ENCODE measurements around the gene SEMA3A.

Gene SEMA3A

DNA sequence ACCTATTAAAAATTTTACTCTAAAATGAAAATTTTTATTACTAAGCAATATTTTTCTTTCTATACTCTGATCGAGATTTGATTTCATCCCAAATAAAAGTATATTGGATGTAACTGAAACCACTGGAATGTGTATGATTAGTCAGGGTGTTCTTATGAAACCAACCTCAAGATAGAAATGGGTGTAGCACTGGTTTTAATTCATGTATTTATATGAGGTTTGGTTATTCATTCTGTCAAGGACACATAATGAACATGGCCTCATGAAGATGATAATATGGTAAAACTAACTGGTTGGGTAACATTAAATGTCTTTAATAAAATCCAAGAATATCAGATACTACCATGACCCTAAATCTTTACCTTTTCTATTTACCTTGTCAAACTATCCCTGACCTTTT is 197.7 kb downstream of the SEMA3A start:
- no peak for ATAC-seq
- TF ChIP-seq ARNTL (CRISPR knock-in tag; IDR thresholded peaks at IDR 0.05; ENCODE audit: borderline replicate concordance, low read depth) = no peak
- TF ChIP-seq, protein P1, sequence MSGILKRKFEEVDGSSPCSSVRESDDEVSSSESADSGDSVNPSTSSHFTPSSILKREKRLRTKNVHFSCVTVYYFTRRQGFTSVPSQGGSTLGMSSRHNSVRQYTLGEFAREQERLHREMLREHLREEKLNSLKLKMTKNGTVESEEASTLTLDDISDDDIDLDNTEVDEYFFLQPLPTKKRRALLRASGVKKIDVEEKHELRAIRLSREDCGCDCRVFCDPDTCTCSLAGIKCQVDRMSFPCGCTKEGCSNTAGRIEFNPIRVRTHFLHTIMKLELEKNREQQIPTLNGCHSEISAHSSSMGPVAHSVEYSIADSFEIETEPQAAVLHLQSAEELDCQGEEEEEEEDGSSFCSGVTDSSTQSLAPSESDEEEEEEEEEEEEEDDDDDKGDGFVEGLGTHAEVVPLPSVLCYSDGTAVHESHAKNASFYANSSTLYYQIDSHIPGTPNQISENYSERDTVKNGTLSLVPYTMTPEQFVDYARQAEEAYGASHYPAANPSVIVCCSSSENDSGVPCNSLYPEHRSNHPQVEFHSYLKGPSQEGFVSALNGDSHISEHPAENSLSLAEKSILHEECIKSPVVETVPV (CRISPR knock-in tag; IDR thresholded peaks at IDR 0.05) = no peak
- no peak for TF ChIP-seq RARB (CRISPR knock-in tag; IDR thresholded peaks at IDR 0.05)
- TF ChIP-seq ZNF565 (CRISPR knock-in tag; conservative IDR thresholded peaks at IDR 0.05; ENCODE audit: low read depth) = no peak
- no peak for TF ChIP-seq ZC3H10 (CRISPR knock-in tag; IDR thresholded peaks at IDR 0.05)
- TF ChIP-seq CSDC2 (CRISPR knock-in tag; IDR thresholded peaks at IDR 0.05) = no peak
- no peak for TF ChIP-seq ESRRG (CRISPR knock-in tag; IDR thresholded peaks at IDR 0.05)
- no peak for TF ChIP-seq BACH2 (CRISPR knock-in tag; IDR thresholded peaks at IDR 0.05; ENCODE audit: borderline replicate concordance)
- no peak for TF ChIP-seq CREB5 (CRISPR knock-in tag; IDR thresholded peaks at IDR 0.05; ENCODE audit: low read depth)
- TF ChIP-seq SNAI2 (CRISPR knock-in tag; IDR thresholded peaks at IDR 0.05) = no peak
- TF ChIP-seq PATZ1 (CRISPR knock-in tag; IDR thresholded peaks at IDR 0.05; ENCODE audit: borderline replicate concordance) = no peak
- no peak for TF ChIP-seq GLIS3 (CRISPR knock-in tag; IDR thresholded peaks at IDR 0.05)

GRCh38 chr7:83987764-83988163 is 206.8 kb downstream of the SEMA3A start:
- ATAC-seq = no peak
- TF ChIP-seq, protein P2, sequence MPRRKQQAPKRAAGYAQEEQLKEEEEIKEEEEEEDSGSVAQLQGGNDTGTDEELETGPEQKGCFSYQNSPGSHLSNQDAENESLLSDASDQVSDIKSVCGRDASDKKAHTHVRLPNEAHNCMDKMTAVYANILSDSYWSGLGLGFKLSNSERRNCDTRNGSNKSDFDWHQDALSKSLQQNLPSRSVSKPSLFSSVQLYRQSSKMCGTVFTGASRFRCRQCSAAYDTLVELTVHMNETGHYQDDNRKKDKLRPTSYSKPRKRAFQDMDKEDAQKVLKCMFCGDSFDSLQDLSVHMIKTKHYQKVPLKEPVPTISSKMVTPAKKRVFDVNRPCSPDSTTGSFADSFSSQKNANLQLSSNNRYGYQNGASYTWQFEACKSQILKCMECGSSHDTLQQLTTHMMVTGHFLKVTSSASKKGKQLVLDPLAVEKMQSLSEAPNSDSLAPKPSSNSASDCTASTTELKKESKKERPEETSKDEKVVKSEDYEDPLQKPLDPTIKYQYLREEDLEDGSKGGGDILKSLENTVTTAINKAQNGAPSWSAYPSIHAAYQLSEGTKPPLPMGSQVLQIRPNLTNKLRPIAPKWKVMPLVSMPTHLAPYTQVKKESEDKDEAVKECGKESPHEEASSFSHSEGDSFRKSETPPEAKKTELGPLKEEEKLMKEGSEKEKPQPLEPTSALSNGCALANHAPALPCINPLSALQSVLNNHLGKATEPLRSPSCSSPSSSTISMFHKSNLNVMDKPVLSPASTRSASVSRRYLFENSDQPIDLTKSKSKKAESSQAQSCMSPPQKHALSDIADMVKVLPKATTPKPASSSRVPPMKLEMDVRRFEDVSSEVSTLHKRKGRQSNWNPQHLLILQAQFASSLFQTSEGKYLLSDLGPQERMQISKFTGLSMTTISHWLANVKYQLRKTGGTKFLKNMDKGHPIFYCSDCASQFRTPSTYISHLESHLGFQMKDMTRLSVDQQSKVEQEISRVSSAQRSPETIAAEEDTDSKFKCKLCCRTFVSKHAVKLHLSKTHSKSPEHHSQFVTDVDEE (CRISPR knock-in tag; IDR thresholded peaks at IDR 0.05) = no peak
- TF ChIP-seq ZC3H10 (CRISPR knock-in tag; IDR thresholded peaks at IDR 0.05) (no peak), SNAI2 (CRISPR knock-in tag; IDR thresholded peaks at IDR 0.05) (no peak), ISL1 (CRISPR knock-in tag; IDR thresholded peaks at IDR 0.05) (no peak), ZNF8 (CRISPR knock-in tag; IDR thresholded peaks at IDR 0.05) (no peak), ZFP30 (CRISPR knock-in tag; IDR thresholded peaks at IDR 0.05) (no peak), PPARA (CRISPR knock-in tag; IDR thresholded peaks at IDR 0.05; ENCODE audit: borderline replicate concordance) (no peak), OSR1 (CRISPR knock-in tag; IDR thresholded peaks at IDR 0.05) (no peak)
- TF ChIP-seq, protein P3, sequence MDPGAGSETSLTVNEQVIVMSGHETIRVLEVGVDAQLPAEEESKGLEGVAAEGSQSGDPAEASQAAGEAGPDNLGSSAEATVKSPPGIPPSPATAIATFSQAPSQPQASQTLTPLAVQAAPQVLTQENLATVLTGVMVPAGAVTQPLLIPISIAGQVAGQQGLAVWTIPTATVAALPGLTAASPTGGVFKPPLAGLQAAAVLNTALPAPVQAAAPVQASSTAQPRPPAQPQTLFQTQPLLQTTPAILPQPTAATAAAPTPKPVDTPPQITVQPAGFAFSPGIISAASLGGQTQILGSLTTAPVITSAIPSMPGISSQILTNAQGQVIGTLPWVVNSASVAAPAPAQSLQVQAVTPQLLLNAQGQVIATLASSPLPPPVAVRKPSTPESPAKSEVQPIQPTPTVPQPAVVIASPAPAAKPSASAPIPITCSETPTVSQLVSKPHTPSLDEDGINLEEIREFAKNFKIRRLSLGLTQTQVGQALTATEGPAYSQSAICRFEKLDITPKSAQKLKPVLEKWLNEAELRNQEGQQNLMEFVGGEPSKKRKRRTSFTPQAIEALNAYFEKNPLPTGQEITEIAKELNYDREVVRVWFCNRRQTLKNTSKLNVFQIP (CRISPR knock-in tag; IDR thresholded peaks at IDR 0.05; ENCODE audit: borderline replicate concordance, low read depth) = no peak

DNA sequence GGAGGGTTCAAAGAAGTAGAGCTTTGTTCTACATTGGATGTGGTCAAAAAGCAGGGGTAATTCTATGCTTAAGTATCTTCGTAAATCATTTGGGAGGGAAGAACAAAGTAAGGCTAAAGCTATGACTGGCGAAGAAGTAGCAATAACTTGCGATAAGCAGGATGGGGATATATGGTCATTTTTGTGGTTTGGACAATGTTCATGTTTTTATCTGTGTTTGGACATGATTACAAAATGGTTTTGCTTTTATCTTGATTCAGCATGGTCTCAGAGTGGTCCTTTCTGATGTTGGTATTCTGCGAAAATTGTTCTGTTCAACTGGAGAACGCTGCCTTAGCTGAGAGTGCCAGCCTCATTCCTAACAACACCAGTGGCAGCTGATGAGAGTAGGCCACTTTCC is 208.8 kb downstream of the SEMA3A start:
- ATAC-seq = no peak
- no peak for TF ChIP-seq ESRRG (CRISPR knock-in tag; IDR thresholded peaks at IDR 0.05)
- no peak for TF ChIP-seq ZC3H10 (CRISPR knock-in tag; IDR thresholded peaks at IDR 0.05)
- no peak for TF ChIP-seq ZNF8 (CRISPR knock-in tag; IDR thresholded peaks at IDR 0.05)

DNA sequence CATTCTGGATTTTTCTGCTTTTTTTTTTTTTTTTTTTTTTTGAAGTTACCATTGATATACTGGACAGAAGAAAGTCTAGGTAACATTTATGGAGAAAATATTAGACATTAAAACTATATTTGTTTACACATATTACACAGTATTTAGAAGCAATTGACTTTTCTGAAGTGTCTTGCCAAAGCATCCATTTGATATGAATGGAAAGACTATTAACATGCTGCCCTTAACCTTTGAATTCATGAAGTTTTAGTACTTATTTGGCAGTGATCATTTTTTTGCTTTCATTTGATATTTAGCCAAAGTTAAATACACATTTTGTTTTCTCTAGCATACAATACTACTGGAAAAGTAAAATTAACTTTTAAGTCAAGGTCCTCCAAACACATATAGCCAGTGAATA is 210.0 kb downstream of the SEMA3A start:
- no peak for ATAC-seq
- no peak for TF ChIP-seq ZNF565 (CRISPR knock-in tag; conservative IDR thresholded peaks at IDR 0.05; ENCODE audit: low read depth)
- no peak for TF ChIP-seq ARNTL (CRISPR knock-in tag; IDR thresholded peaks at IDR 0.05; ENCODE audit: borderline replicate concordance, low read depth)
- TF ChIP-seq, protein P1 (CRISPR knock-in tag; IDR thresholded peaks at IDR 0.05) = no peak
- no peak for TF ChIP-seq TOX (CRISPR knock-in tag; IDR thresholded peaks at IDR 0.05; ENCODE audit: borderline replicate concordance)
- no peak for TF ChIP-seq ESRRG (CRISPR knock-in tag; IDR thresholded peaks at IDR 0.05)
- TF ChIP-seq ZC3H10 (CRISPR knock-in tag; IDR thresholded peaks at IDR 0.05) = no peak
- no peak for TF ChIP-seq SNAI2 (CRISPR knock-in tag; IDR thresholded peaks at IDR 0.05)
- TF ChIP-seq TCF4 (CRISPR knock-in tag; IDR thresholded peaks at IDR 0.05; ENCODE audit: borderline replicate concordance) = no peak
- TF ChIP-seq CREB5 (CRISPR knock-in tag; IDR thresholded peaks at IDR 0.05; ENCODE audit: low read depth) = no peak
- no peak for TF ChIP-seq CSDC2 (CRISPR knock-in tag; IDR thresholded peaks at IDR 0.05)
- TF ChIP-seq PPARA (CRISPR knock-in tag; IDR thresholded peaks at IDR 0.05; ENCODE audit: borderline replicate concordance) = no peak
- TF ChIP-seq ZNF70 (CRISPR knock-in tag; IDR thresholded peaks at IDR 0.05) = no peak
- TF ChIP-seq ZFP30 (CRISPR knock-in tag; IDR thresholded peaks at IDR 0.05) = no peak
